Gastroesophageal sphincter (tissue), 3 donors: Measurements from ENCODE around the gene MRPL22.
"Not testable (repeated sequence)": the region's sequence is repeated elsewhere in the genome, so short reads cannot be mapped to it uniquely, and the experiment has no call there.

Source experiments
- EP300 ChIP-seq: sonication (generic); formaldehyde crosslinking; IDR thresholded peaks from one replicate; pipeline ENCODE4 v1.6.1; 2017; ENCODE audit warnings: antibody characterized with exemption, mild to moderate bottlenecking
- TF ChIP-seq, protein P1 (sequence below), 4 experiments: fragments of 200-600 bp in 2 of 4; fragments of 450-650 bp in 2 of 4; sonication (generic) in 1 of 4; IDR thresholded peaks; one replicate each; pipeline ENCODE4 v1.5.1; 2017 to 2019; ENCODE audit warnings: antibody characterized with exemption in 4 of 4, mild to moderate bottlenecking in 2 of 4, moderate library complexity in 2 of 4

DNA sequence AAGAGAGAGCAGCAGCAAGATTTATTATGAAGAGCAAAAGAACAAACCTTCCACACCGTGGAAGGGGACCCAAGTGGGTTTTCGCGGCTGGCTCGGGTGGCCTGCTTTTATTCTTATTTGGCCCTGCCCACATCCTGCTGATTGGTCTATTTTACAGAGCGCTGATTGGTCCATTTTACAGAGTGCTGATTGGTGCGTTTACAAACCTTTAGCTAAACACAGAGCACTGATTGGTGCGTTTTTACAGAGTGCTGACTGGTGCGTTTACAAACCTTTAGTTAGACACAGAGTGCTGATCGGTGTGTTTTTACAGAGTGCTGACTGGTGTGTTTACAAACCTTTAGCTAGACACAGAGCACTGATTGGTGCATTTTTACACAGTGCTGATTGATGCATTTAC lies 35.2 kb downstream of the MRPL22 start:
- TF ChIP-seq, protein P1, sequence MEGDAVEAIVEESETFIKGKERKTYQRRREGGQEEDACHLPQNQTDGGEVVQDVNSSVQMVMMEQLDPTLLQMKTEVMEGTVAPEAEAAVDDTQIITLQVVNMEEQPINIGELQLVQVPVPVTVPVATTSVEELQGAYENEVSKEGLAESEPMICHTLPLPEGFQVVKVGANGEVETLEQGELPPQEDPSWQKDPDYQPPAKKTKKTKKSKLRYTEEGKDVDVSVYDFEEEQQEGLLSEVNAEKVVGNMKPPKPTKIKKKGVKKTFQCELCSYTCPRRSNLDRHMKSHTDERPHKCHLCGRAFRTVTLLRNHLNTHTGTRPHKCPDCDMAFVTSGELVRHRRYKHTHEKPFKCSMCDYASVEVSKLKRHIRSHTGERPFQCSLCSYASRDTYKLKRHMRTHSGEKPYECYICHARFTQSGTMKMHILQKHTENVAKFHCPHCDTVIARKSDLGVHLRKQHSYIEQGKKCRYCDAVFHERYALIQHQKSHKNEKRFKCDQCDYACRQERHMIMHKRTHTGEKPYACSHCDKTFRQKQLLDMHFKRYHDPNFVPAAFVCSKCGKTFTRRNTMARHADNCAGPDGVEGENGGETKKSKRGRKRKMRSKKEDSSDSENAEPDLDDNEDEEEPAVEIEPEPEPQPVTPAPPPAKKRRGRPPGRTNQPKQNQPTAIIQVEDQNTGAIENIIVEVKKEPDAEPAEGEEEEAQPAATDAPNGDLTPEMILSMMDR (IDR thresholded peaks at IDR 0.05): not testable (repeated sequence)
- TF ChIP-seq EP300: not testable (repeated sequence)
